ENCODE measurements around the gene TBX6.

TBX6 gene

DNA sequence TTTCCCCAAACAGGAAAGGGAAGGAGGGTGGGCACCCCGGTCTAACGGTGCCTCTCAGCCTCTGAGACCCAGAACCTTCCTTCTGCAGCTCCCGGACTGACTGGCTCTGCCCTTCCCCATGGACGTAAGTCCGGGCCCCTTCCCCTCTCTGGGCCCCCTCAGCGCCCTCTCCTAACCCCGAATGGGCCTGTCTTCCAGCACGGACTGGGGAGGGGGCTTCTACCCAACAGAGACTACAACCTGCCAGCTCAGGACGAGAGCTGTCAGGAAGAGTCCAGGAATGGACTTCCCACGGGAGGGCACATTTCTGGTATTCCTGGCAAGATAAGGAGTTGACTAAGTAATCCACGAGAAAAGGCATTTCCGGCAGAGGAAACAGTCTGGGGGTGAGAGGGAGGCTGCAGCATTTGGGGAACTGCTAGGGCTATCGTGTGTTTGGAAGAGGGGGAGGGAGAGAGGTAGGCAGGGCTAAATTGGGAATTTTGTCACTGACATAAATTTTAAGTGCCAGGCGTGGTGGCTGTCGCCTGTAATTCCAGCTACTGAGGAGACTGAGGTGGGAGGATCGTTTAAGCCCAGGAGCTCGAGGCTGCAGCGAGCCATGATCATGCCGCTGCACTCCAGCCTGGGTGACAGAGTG, 38.2 kb downstream of the TBX6 start:
- no peak for DNase-seq (ENCODE audit: low spot score)
- in situ Hi-C loops (cut with MboI; ENCODE audit: low sequenced_read_pairs, unreplicated experiment) = no loop called here
- TF ChIP-seq, protein P1, sequence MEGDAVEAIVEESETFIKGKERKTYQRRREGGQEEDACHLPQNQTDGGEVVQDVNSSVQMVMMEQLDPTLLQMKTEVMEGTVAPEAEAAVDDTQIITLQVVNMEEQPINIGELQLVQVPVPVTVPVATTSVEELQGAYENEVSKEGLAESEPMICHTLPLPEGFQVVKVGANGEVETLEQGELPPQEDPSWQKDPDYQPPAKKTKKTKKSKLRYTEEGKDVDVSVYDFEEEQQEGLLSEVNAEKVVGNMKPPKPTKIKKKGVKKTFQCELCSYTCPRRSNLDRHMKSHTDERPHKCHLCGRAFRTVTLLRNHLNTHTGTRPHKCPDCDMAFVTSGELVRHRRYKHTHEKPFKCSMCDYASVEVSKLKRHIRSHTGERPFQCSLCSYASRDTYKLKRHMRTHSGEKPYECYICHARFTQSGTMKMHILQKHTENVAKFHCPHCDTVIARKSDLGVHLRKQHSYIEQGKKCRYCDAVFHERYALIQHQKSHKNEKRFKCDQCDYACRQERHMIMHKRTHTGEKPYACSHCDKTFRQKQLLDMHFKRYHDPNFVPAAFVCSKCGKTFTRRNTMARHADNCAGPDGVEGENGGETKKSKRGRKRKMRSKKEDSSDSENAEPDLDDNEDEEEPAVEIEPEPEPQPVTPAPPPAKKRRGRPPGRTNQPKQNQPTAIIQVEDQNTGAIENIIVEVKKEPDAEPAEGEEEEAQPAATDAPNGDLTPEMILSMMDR (IDR thresholded peaks at IDR 0.05; ENCODE audit: borderline replicate concordance, control extremely low read depth, extremely low read depth, insufficient read depth, missing control alignments) = no peak

DNA sequence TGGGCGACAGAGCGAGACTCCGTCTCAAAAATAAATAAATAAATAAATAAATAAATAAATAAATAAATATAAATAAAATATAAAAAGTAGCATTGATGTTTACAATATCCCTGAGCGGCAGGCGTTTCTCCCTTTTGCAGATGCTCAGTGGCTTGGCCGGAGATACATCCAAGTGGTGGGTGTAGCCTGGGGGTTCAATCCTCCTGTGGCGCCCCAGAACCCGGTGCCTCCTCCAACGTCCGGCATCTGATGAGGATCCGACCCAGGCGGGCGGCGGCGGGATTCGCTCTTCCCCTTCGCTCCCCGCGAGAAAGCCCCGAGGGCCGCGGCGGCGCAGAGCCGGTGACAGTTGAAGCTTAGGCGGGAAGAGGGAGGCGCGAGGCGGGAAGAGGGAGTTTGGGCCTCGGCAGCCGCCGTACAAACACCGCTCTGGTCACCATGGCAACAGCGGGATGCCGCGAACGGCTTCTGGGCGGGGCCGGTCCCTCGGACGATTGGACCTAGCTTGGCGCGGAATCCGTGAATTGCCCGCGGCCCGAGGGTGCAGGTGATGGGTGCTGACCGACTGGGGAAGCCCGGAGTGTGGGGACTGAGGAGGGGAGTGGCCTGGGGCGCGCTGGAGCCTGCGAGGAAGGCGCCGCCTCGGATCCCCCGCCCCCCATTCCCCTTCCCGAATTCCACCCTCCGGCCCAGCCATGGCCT, 38.9 kb downstream of the TBX6 start:
- TF ChIP-seq, protein P1 (IDR thresholded peaks at IDR 0.05; ENCODE audit: borderline replicate concordance, control extremely low read depth, extremely low read depth, insufficient read depth, missing control alignments) = no peak
- peak; percentile 98 for DNase-seq (ENCODE audit: low spot score)
- in situ Hi-C loops (cut with MboI; ENCODE audit: low sequenced_read_pairs, unreplicated experiment) = no loop called here

DNA sequence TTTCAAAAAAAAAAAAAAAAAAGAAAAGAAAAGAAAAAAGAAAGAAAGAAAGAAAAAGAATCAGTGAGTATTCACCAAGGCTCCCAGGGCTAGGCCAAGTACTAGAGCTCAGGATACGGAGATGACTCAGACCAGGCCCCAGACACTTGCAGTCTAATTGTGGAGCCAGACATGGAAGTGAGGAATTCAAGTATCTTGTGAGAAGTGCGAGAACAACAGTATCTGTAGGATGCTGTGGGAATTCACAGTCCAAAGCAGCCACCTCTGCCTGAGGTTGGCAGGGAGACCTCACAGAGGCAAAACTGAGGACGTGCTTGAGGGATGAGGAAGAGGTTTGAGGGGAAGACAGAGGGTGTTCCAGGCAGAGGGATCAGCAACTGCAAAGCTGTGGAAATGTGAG, 40.2 kb downstream of the TBX6 start:
- in situ Hi-C loops (cut with MboI; ENCODE audit: low sequenced_read_pairs, unreplicated experiment) = no loop called here
- TF ChIP-seq, protein P1 (IDR thresholded peaks at IDR 0.05; ENCODE audit: borderline replicate concordance, control extremely low read depth, extremely low read depth, insufficient read depth, missing control alignments) = no peak
- DNase-seq (ENCODE audit: low spot score) = no peak

DNA sequence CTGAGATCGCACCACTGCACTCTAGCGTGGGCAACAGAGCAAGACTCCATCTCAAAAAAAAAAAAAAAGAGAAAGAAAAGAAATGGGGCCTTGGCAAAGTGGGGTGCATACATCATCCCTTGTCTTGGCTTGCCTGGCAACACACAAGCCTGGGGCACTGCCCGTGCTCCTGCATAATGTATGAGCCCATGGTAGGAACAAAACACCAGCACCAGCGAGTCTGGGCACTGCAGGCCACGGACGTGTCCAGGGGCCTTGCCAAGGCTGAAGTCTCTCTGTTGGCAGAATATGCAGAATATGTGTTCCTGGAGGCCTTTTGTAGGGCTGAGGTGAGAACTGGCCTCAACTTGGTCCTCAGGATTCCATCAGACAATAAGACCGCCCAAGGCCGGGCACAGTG, 41.9 kb downstream of the TBX6 start:
- TF ChIP-seq, protein P1 (IDR thresholded peaks at IDR 0.05; ENCODE audit: borderline replicate concordance, control extremely low read depth, extremely low read depth, insufficient read depth, missing control alignments) = no peak
- in situ Hi-C loops (cut with MboI; ENCODE audit: low sequenced_read_pairs, unreplicated experiment) = no loop called here

DNA sequence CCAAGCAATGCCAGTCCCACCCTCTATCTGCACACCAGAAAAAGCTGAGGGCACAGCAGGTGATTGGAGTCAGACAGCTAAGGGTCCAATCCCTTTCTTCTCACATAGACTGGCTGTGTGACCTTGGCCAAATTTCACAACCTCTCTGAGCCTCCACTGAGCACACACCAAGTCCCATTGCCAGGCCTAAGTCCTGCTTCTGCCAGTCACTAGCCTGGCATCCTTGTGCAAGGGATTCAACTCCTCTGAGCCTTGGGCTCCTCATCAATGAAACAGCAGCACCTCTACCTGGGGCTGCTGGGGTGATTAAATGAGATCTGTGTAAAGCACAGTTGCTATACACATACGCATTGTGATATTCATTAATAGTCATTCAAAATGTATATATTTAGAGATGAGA, 45.1 kb downstream of the TBX6 start:
- TF ChIP-seq, protein P1 (IDR thresholded peaks at IDR 0.05; ENCODE audit: borderline replicate concordance, control extremely low read depth, extremely low read depth, insufficient read depth, missing control alignments) = no peak
- DNase-seq (ENCODE audit: low spot score) = no peak
- in situ Hi-C loops (cut with MboI; ENCODE audit: low sequenced_read_pairs, unreplicated experiment) = no loop called here

More for the DNA sequence above, 41.9 kb downstream of the TBX6 start:
- DNase-seq (ENCODE audit: low spot score) = no peak

DNA sequence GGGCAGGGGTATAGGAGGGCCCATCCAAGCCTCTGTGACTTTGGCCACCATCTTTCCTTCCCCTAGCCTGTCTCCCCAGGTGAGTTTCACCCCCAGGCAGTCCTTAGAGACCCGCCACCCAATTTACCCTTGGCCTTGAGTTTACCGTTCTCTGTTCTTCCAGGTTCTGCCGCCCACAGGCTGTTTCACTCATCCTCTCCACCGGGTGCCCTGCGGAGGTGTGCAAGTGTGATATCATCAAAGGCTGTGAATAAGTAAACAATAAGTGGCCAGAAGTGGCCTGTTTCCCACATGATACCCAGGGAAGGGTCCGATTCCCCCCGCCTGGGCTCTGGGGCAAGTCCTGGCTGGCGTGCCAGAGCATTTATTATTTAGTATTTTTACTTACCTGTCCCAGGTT, 45.5 kb downstream of the TBX6 start:
- TF ChIP-seq, protein P1 (IDR thresholded peaks at IDR 0.05; ENCODE audit: borderline replicate concordance, control extremely low read depth, extremely low read depth, insufficient read depth, missing control alignments) = no peak
- DNase-seq (ENCODE audit: low spot score) = no peak
- in situ Hi-C loops (cut with MboI; ENCODE audit: low sequenced_read_pairs, unreplicated experiment) = no loop called here
